HT-29 (cell line): ENCODE measurements around the gene C13orf46. TPM values are rescaled to one million over a fixed set of nuclear protein-coding genes. Genes with fewer than 3 reads are reported as not detected.

Experiments
- DNase-seq: peaks from one replicate; pipeline ENCODE4 v3.0.0-alpha.2; 2015; ENCODE audit warnings: low spot score
- total RNA-seq: library from RNA; depleted of rRNA; stranded (reverse); fragments of >200 nt; shearing (Covaris generic); gene quantifications from 2 replicates; pipeline ENCODE4 v1.2.3, GENCODE V29; 2014

C13orf46 gene
- total RNA-seq, 1 experiment from 2014 or later: 0.38 TPM

GRCh38 chr13:113971471-113972231 is 2.2 kb downstream of the C13orf46 start:
- no peak for DNase-seq

GRCh38 chr13:113970810-113971470 is 2.9 kb downstream of the C13orf46 start:
- peak; percentile 97 for DNase-seq

GRCh38 chr13:113969973-113970611 is 3.8 kb downstream of the C13orf46 start:
- peak; percentile 93 for DNase-seq

- no peak for DNase-seq
These were observed 4.4 kb downstream of the C13orf46 start for GRCh38 chr13:113969311-113969972.

GRCh38 chr13:113968463-113969310 is 5.2 kb downstream of the C13orf46 start:
- DNase-seq: no peak

- DNase-seq: no peak
These were observed 6.0 kb downstream of the C13orf46 start for GRCh38 chr13:113967729-113968462.

- no peak for DNase-seq
These were observed 6.6 kb downstream of the C13orf46 start for GRCh38 chr13:113967206-113967720.

- no peak for DNase-seq
These were observed 7.7 kb downstream of the C13orf46 start for GRCh38 chr13:113965968-113966884.

- DNase-seq: no peak
These were observed 8.4 kb downstream of the C13orf46 start for GRCh38 chr13:113965383-113965874.

GRCh38 chr13:113964251-113964995 is 9.5 kb downstream of the C13orf46 start:
- DNase-seq: no peak

GRCh38 chr13:113963376-113963775 is 10.5 kb downstream of the C13orf46 start:
- DNase-seq: no peak

- no peak for DNase-seq
These were observed 10.9 kb downstream of the C13orf46 start for GRCh38 chr13:113962975-113963374.

GRCh38 chr13:113962386-113962785 is 11.5 kb downstream of the C13orf46 start:
- no peak for DNase-seq

GRCh38 chr13:113960276-113960948 is 13.5 kb downstream of the C13orf46 start:
- no peak for DNase-seq

GRCh38 chr13:113959198-113959597 is 14.7 kb downstream of the C13orf46 start:
- peak; percentile 96 for DNase-seq

- no peak for DNase-seq
These were observed 15.5 kb downstream of the C13orf46 start for GRCh38 chr13:113958373-113958772.

- no peak for DNase-seq
These were observed 17.3 kb downstream of the C13orf46 start for GRCh38 chr13:113956571-113956970.

GRCh38 chr13:113955691-113956090 is 18.2 kb downstream of the C13orf46 start:
- no peak for DNase-seq
